ENCODE measurements around the gene RHOF. TPM values are rescaled to one million over a fixed set of nuclear protein-coding genes. Genes with fewer than 3 reads are reported as not detected.

RHOF gene
- polyA plus RNA-seq, 1 experiment: 5.3 TPM

DNA sequence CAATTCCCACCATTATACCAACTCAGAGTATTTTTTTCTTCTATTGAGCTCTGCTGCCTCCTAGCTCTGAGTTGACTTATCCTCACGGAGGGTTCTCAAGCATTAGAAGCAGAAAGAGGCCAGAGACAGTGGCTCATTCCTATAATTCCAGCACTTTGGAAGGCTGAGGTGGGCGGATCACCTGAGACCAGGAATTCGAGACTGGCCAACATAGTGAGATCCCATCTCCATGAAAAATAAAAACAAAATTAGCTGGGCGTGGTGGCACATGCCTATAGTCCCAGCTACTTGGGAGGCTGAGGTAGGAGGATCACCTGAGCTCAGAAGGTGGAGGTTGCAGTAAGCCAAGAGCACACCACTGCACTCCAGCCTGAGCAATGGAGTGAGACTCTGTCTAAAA is 44.2 kb upstream of the RHOF start:
- POLR2A ChIA-PET: interaction anchor here (0.7 kb wide), 1 partner anchor 11 kb away, joined by 8 read pairs; no protein-coding TSS in a partner anchor
- DNase-seq (ENCODE audit: low read depth, low spot score): no peak
- TF ChIP-seq, protein P1, sequence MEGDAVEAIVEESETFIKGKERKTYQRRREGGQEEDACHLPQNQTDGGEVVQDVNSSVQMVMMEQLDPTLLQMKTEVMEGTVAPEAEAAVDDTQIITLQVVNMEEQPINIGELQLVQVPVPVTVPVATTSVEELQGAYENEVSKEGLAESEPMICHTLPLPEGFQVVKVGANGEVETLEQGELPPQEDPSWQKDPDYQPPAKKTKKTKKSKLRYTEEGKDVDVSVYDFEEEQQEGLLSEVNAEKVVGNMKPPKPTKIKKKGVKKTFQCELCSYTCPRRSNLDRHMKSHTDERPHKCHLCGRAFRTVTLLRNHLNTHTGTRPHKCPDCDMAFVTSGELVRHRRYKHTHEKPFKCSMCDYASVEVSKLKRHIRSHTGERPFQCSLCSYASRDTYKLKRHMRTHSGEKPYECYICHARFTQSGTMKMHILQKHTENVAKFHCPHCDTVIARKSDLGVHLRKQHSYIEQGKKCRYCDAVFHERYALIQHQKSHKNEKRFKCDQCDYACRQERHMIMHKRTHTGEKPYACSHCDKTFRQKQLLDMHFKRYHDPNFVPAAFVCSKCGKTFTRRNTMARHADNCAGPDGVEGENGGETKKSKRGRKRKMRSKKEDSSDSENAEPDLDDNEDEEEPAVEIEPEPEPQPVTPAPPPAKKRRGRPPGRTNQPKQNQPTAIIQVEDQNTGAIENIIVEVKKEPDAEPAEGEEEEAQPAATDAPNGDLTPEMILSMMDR (IDR thresholded peaks at IDR 0.05; ENCODE audit: low read depth, low read length): peak; percentile 23; the same call in 1 of the 2 replicates
- CTCF ChIA-PET: interaction anchor here (1.1 to 6.8 kb wide), 5 partner anchors 11 to 52 kb away, joined by 3 to 38 read pairs (median 6); partner anchors contain the start of gene RHOF
- Histone ChIP-seq H3K4me3 (ENCODE audit: low read depth, low read length) (no peak overlapping the region), H3K27me3 (ENCODE audit: control insufficient read depth, insufficient read depth, low read length) (no peaks in the 10 kb centered on the region), H3K27ac (ENCODE audit: low read depth, low read length) (no peak overlapping the region), H3K9me3 (ENCODE audit: control insufficient read depth, insufficient read depth, low read length) (peaks cover 4% of the 10 kb centered on the region; the same call in 1 of the 2 replicates)

DNA sequence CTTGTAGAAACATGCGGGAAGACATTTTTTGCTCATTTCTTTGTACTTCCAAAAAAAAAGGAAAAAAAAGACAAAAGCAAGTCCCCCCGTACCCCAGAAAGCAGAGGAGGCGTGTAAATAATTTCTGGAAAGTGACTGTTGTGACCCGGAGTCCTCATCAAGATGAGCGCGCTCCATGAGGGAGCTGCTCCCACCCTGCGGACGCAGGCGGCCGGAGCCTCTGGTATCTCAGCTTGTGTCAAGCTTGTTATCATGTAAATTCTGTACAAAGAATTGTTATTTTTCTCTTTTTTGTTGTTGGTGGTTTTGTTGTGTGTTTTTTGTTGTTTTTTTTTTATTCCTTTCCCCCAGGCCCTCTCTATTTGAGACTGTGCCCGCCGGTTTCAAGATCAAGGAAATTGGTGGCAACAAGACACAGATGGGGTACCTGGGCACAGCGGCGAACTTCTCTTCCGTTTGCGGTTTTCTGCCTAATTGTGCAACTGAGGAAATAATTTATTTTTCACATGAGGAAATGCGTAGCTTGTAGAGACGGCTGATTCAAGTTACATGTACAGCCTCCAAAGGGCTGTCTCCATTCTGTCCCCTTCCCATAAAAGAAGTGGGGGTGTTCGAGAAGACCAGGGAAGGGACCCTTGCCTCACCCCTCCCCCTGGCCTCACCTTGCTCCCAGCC is 38.2 kb upstream of the RHOF start:
- DNase-seq (ENCODE audit: low read depth, low spot score): no peak
- CTCF ChIA-PET: no interaction called here
- Histone ChIP-seq H3K27ac (ENCODE audit: low read depth, low read length) (no peak overlapping the region), H3K4me3 (ENCODE audit: low read depth, low read length) (no peak overlapping the region), H3K9me3 (ENCODE audit: control insufficient read depth, insufficient read depth, low read length) (no peaks in the 10 kb centered on the region; the same call in 1 of the 2 replicates), H3K27me3 (ENCODE audit: control insufficient read depth, insufficient read depth, low read length) (no peaks in the 10 kb centered on the region)
- POLR2A ChIA-PET: no interaction called here
- TF ChIP-seq, protein P1 (IDR thresholded peaks at IDR 0.05; ENCODE audit: low read depth, low read length): no peak

DNA sequence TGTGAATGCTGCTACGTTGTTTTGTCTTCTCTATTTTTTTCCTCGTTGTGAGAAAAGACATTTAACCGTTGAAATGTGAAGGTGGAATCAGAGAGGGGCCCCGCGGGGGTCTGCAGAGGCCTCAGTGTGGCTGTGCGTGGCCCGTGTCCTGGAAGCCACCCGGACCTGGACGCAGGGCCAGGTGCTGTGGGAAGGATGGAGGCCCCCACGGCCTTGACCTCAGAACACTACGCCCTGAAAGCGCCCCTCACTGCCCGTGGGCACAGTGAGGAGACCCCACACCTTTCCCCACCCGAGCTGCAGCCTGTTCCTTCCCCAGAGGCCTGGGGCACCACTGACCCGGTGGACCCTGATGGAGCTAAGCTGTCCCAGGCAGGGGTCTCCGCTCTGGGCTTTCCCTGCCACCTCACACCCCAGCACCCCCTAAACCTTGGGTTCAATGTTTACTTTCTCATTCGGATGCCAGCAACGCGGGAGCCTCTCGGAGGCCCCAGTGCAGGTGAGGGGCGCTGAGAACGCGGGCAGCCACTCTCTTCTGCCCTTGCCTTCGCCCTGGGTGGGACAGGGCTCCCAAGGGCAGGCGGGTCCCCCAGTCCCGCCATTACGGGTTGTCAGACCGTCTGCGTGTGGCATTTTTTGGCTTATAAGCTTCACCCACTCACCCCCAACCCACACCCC is 37.2 kb upstream of the RHOF start:
- no peak for DNase-seq (ENCODE audit: low read depth, low spot score)
- Histone ChIP-seq H3K4me3 (ENCODE audit: low read depth, low read length) (no peak overlapping the region), H3K27me3 (ENCODE audit: control insufficient read depth, insufficient read depth, low read length) (no peaks in the 10 kb centered on the region), H3K27ac (ENCODE audit: low read depth, low read length) (no peak overlapping the region), H3K9me3 (ENCODE audit: control insufficient read depth, insufficient read depth, low read length) (no peaks in the 10 kb centered on the region; the same call in 1 of the 2 replicates)
- TF ChIP-seq, protein P1 (IDR thresholded peaks at IDR 0.05; ENCODE audit: low read depth, low read length): no peak
- ChIA-PET CTCF (no interaction called here), POLR2A (no interaction called here)

DNA sequence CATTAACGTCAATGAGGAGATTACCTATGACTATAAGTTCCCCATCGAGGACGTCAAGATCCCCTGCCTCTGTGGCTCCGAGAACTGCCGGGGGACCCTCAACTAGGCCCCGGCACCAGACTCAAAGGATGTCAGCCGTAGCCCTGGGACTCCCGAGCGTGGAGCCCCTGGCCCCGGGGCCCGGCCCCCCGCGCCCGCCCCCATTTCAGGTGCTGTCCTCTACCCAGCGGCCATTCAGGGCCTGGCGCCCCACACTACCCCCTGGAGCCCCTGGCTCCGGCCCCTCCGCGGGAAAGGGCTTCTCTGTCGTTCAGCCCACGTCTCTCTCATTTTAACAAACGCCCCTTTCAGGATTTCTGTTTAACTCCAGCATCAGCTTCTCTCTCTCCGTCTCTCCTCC is 36.6 kb upstream of the RHOF start:
- CTCF ChIA-PET: no interaction called here
- Histone ChIP-seq H3K27ac (ENCODE audit: low read depth, low read length) (no peak overlapping the region), H3K4me3 (ENCODE audit: low read depth, low read length) (no peak overlapping the region), H3K27me3 (ENCODE audit: control insufficient read depth, insufficient read depth, low read length) (no peaks in the 10 kb centered on the region), H3K9me3 (ENCODE audit: control insufficient read depth, insufficient read depth, low read length) (no peaks in the 10 kb centered on the region; the same call in 1 of the 2 replicates)
- POLR2A ChIA-PET: no interaction called here
- no peak for DNase-seq (ENCODE audit: low read depth, low spot score)
- TF ChIP-seq, protein P1 (IDR thresholded peaks at IDR 0.05; ENCODE audit: low read depth, low read length): no peak

Measured in AG04450 (cell line).